Measurements from ENCODE around the gene MTA3.

DNA sequence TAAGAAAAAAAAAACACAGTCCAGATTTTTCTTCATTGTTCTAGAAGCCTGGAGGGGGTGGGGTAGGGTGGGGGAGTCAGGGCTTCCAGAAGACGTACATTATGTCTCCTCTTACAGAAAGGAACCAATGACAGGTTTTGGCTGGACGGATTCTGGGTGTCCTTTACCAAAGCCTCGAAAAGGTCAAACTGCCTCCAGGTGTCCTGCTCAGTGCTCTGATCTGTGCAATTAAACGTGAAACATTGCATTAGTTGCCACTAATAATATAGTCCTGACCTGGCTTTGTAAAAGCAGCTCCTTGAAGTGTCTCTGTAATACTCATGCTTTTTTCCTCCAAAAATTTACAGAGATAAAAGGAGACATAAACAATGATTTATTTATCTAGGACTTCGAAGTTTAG lies 11.1 kb upstream of the MTA3 start:
- TF ChIP-seq, protein P1, sequence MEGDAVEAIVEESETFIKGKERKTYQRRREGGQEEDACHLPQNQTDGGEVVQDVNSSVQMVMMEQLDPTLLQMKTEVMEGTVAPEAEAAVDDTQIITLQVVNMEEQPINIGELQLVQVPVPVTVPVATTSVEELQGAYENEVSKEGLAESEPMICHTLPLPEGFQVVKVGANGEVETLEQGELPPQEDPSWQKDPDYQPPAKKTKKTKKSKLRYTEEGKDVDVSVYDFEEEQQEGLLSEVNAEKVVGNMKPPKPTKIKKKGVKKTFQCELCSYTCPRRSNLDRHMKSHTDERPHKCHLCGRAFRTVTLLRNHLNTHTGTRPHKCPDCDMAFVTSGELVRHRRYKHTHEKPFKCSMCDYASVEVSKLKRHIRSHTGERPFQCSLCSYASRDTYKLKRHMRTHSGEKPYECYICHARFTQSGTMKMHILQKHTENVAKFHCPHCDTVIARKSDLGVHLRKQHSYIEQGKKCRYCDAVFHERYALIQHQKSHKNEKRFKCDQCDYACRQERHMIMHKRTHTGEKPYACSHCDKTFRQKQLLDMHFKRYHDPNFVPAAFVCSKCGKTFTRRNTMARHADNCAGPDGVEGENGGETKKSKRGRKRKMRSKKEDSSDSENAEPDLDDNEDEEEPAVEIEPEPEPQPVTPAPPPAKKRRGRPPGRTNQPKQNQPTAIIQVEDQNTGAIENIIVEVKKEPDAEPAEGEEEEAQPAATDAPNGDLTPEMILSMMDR (IDR thresholded peaks at IDR 0.05; ENCODE audit: insufficient read depth, low read length) = no peak
- TF ChIP-seq POLR2AphosphoS5 (IDR thresholded peaks at IDR 0.05; ENCODE audit: low read depth) = no peak
